WTC11 (cell line): Measurements from ENCODE around the gene AKAP6. TPM values are rescaled to one million over a fixed set of nuclear protein-coding genes. Genes with fewer than 3 reads are reported as not detected.

ENCODE experiments used
- ATAC-seq: fragments of 200-7000 bp; cut with Tn5 transposase; 2 replicates; pipeline ENCODE4 v1.10.0; 2021; ENCODE audit warnings: mild to moderate bottlenecking, moderate library complexity
- CTCF ChIA-PET: fragments of 300-600 bp; sonication (Branson Sonifier 250); formaldehyde crosslinking; loops from one replicate; lab custom pipeline; 2021; ENCODE audit warnings: antibody characterized with exemption; lab: Charles Lee
- POLR2A ChIA-PET: fragments of 350-600 bp; sonication (Branson Sonifier 250); formaldehyde crosslinking; loops from one replicate; lab custom pipeline; 2021; ENCODE audit warnings: antibody characterized with exemption; lab: Charles Lee
- DNase-seq: peaks from one replicate; pipeline ENCODE4 v3.0.0; 2021; ENCODE audit warnings: low spot score
- H3K27ac Mint-ChIP-seq: 2 replicates; pipeline ENCODE4 v1.8.0; 2021; ENCODE audit warnings: mixed read lengths
- H3K27me3 Mint-ChIP-seq: 2 replicates; pipeline ENCODE4 v1.8.0; 2021; ENCODE audit warnings: low read depth, mild to moderate bottlenecking, moderate library complexity, mixed read lengths
- H3K36me3 Mint-ChIP-seq: 2 replicates; pipeline ENCODE4 v1.8.0; 2021; ENCODE audit warnings: mixed read lengths
- H3K4me1 Mint-ChIP-seq: 2 replicates; pipeline ENCODE4 v1.8.0; 2022; ENCODE audit warnings: mixed read lengths
- H3K4me3 Mint-ChIP-seq: 2 replicates; pipeline ENCODE4 v1.8.0; 2021; ENCODE audit warnings: mild to moderate bottlenecking, moderate library complexity, mixed read lengths
- H3K9me3 Mint-ChIP-seq: 2 replicates; pipeline ENCODE4 v1.8.0; 2021; ENCODE audit warnings: mixed read lengths
- ATF6 ChIP-seq: sonication (generic); formaldehyde crosslinking; IDR thresholded peaks from 2 replicates; pipeline ENCODE4 v1.8.1; 2023; ENCODE audit warnings: mild to moderate bottlenecking, missing genetic modification reagents
- E2F5 ChIP-seq: sonication (generic); formaldehyde crosslinking; IDR thresholded peaks from 2 replicates; pipeline ENCODE4 v1.8.1; 2022; ENCODE audit warnings: mild to moderate bottlenecking, moderate library complexity, missing genetic modification reagents
- GABPB1 ChIP-seq: sonication (generic); formaldehyde crosslinking; IDR thresholded peaks from 2 replicates; pipeline ENCODE4 v1.8.1; 2023; ENCODE audit warnings: mild to moderate bottlenecking, missing genetic modification reagents
- GTF2I ChIP-seq: fragments of 250-450 bp; sonication (Bioruptor Pico); conservative IDR thresholded peaks from 2 replicates; pipeline ENCODE4 v1.4.0; 2021; ENCODE audit warnings: mild to moderate bottlenecking
- HMGA2 ChIP-seq: fragments of 250-450 bp; sonication (Bioruptor Pico); IDR thresholded peaks from 2 replicates; pipeline ENCODE4 v1.4.0; 2021; ENCODE audit warnings: mild to moderate bottlenecking, moderate library complexity
- MXD4 ChIP-seq: fragments of 250-450 bp; sonication (Bioruptor Pico); IDR thresholded peaks from 2 replicates; pipeline ENCODE4 v1.8.0; 2021; ENCODE audit warnings: mild to moderate bottlenecking, moderate library complexity, borderline replicate concordance
- NFYB ChIP-seq: sonication (generic); formaldehyde crosslinking; conservative IDR thresholded peaks from 2 replicates; pipeline ENCODE4 v1.8.0; 2022; ENCODE audit warnings: low read depth, missing genetic modification reagents
- RORB ChIP-seq: fragments of 250-450 bp; sonication (Bioruptor Pico); IDR thresholded peaks from 2 replicates; pipeline ENCODE4 v1.9.0; 2021; ENCODE audit warnings: mild to moderate bottlenecking
- SMAD4 ChIP-seq: sonication (generic); formaldehyde crosslinking; IDR thresholded peaks from 2 replicates; pipeline ENCODE4 v1.8.0; 2022; ENCODE audit warnings: mild to moderate bottlenecking, missing genetic modification reagents
- TEAD4 ChIP-seq: sonication (generic); formaldehyde crosslinking; IDR thresholded peaks from 2 replicates; pipeline ENCODE4 v1.8.0; 2022; ENCODE audit warnings: mild to moderate bottlenecking, missing genetic modification reagents
- USF2 ChIP-seq: sonication (generic); formaldehyde crosslinking; IDR thresholded peaks from 2 replicates; pipeline ENCODE4 v1.8.1; 2023; ENCODE audit warnings: mild to moderate bottlenecking, missing genetic modification reagents, moderate library complexity
- ZNF416 ChIP-seq: fragments of 250-450 bp; sonication (Bioruptor Pico); IDR thresholded peaks from 2 replicates; pipeline ENCODE4 v1.9.0; 2021; ENCODE audit warnings: mild to moderate bottlenecking, inconsistent platforms
- ZNF423 ChIP-seq: fragments of 250-450 bp; sonication (Bioruptor Pico); IDR thresholded peaks from 2 replicates; pipeline ENCODE4 v2.1.2; 2022; ENCODE audit warnings: mild to moderate bottlenecking, moderate library complexity
- ZNF425 ChIP-seq: fragments of 250-450 bp; sonication (Bioruptor Pico); conservative IDR thresholded peaks from 2 replicates; pipeline ENCODE4 v1.9.0; 2021; ENCODE audit warnings: mild to moderate bottlenecking
- total RNA-seq: library from RNA; stranded (reverse); gene quantifications from 3 replicates; pipeline ENCODE4 v1.2.3, GENCODE V29; 2021
- TF ChIP-seq, protein P1 (sequence below): sonication (generic); formaldehyde crosslinking; IDR thresholded peaks from 2 replicates; pipeline ENCODE4 v1.8.1; 2023; ENCODE audit warnings: mild to moderate bottlenecking, missing genetic modification reagents, moderate library complexity
- TF ChIP-seq, protein P2 (sequence below): sonication (generic); formaldehyde crosslinking; IDR thresholded peaks from 2 replicates; pipeline ENCODE4 v1.8.1; 2022; ENCODE audit warnings: mild to moderate bottlenecking, missing genetic modification reagents, moderate library complexity, borderline replicate concordance
- TF ChIP-seq, protein P3 (sequence below): fragments of 250-450 bp; sonication (Bioruptor Pico); IDR thresholded peaks from 2 replicates; pipeline ENCODE4 v2.1.2; 2022; ENCODE audit warnings: mild to moderate bottlenecking, moderate library complexity
- TF ChIP-seq, protein P4 (sequence below): sonication (generic); formaldehyde crosslinking; IDR thresholded peaks from 2 replicates; pipeline ENCODE4 v1.8.1; 2022; ENCODE audit warnings: low read depth, missing genetic modification reagents, borderline replicate concordance

AKAP6 gene
- total RNA-seq, 1 experiment from 2014 or later = 0.63 TPM

DNA sequence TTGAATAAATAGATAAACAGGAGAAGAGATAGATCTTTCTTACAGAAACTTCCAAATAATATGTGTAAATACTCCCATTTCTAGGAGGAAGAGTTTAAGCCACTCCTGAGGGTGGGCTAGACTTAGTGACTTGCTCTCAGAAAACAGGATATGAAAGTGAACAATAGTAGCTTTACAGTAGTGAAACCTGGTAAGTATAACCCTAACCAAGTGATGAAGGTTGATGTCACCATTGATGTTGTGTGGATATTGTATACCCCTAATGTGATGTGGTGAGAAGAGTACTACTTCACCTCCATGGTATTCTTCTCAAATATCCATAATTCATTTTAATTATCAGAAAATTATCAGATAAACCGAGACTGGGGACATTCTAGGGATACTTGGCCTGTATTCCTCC is 20.9 kb downstream of the AKAP6 start:
- no peak for DNase-seq
- CTCF ChIA-PET = no interaction called here
- 0 out of 2 replicates have a peak, but pooled peaks cover 6% of the 10 kb centered on the region for H3K4me1 Mint-ChIP-seq

DNA sequence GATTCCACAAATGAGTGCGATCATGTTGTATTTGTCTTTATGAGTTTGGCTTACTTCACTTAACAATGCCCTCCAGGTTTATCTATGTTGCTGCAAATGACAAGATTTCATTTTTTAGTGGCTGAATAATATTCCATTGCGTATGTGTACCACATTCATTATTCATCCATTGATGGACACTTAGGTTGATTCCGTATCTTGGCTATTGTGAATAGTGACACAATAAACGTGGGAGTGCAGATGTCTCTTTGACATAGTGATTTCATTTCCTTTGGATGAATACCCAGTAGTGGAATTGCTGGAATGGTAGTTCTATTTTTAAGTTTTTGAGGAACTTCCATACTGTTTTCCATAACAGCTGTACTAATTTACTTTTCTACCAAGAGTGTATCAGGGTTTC is 23.5 kb downstream of the AKAP6 start:
- peaks cover 12% of the 10 kb centered on the region for H3K9me3 Mint-ChIP-seq
- CTCF ChIA-PET = no interaction called here
- no peaks in the 10 kb centered on the region for H3K27me3 Mint-ChIP-seq
- ATAC-seq = no peak
- DNase-seq = no peak
- no peak overlapping the region for H3K4me3 Mint-ChIP-seq
- no peak overlapping the region for H3K27ac Mint-ChIP-seq
- no peaks in the 10 kb centered on the region for H3K36me3 Mint-ChIP-seq
- POLR2A ChIA-PET = no interaction called here
- H3K4me1 Mint-ChIP-seq = no peaks in the 10 kb centered on the region
- TF ChIP-seq NFYB (CRISPR knock-in tag) = no peak
- no peak for TF ChIP-seq ATF6
- TF ChIP-seq ZNF416 (CRISPR knock-in tag) = no peak
- no peak for TF ChIP-seq ZNF425
- TF ChIP-seq, protein P1, sequence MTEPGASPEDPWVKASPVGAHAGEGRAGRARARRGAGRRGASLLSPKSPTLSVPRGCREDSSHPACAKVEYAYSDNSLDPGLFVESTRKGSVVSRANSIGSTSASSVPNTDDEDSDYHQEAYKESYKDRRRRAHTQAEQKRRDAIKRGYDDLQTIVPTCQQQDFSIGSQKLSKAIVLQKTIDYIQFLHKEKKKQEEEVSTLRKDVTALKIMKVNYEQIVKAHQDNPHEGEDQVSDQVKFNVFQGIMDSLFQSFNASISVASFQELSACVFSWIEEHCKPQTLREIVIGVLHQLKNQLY (CRISPR knock-in tag) = no peak
- no peak for TF ChIP-seq HMGA2 (CRISPR knock-in tag)
- no peak for TF ChIP-seq GTF2I (CRISPR knock-in tag)

More for the DNA sequence above, 20.9 kb downstream of the AKAP6 start:
- no peak overlapping the region for H3K27ac Mint-ChIP-seq
- H3K9me3 Mint-ChIP-seq = peaks cover 12% of the 10 kb centered on the region
- POLR2A ChIA-PET = no interaction called here
- no peak for ATAC-seq
- no peaks in the 10 kb centered on the region for H3K27me3 Mint-ChIP-seq
- H3K36me3 Mint-ChIP-seq = no peaks in the 10 kb centered on the region
- TF ChIP-seq, protein P2, sequence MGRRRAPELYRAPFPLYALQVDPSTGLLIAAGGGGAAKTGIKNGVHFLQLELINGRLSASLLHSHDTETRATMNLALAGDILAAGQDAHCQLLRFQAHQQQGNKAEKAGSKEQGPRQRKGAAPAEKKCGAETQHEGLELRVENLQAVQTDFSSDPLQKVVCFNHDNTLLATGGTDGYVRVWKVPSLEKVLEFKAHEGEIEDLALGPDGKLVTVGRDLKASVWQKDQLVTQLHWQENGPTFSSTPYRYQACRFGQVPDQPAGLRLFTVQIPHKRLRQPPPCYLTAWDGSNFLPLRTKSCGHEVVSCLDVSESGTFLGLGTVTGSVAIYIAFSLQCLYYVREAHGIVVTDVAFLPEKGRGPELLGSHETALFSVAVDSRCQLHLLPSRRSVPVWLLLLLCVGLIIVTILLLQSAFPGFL (CRISPR knock-in tag) = no peak
- TF ChIP-seq TEAD4 (CRISPR knock-in tag) (no peak), SMAD4 (no peak), MXD4 (CRISPR knock-in tag) (no peak), RORB (CRISPR knock-in tag) (no peak), GABPB1 (CRISPR knock-in tag) (no peak), ZNF425 (no peak), ZNF423 (CRISPR knock-in tag) (no peak), E2F5 (CRISPR knock-in tag) (no peak), USF2 (CRISPR knock-in tag) (no peak)
- TF ChIP-seq, protein P3, sequence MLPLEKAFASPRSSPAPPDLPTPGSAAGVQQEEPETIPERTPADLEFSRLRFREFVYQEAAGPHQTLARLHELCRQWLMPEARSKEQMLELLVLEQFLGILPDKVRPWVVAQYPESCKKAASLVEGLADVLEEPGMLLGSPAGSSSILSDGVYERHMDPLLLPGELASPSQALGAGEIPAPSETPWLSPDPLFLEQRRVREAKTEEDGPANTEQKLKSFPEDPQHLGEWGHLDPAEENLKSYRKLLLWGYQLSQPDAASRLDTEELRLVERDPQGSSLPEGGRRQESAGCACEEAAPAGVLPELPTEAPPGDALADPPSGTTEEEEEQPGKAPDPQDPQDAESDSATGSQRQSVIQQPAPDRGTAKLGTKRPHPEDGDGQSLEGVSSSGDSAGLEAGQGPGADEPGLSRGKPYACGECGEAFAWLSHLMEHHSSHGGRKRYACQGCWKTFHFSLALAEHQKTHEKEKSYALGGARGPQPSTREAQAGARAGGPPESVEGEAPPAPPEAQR (CRISPR knock-in tag) = no peak
- TF ChIP-seq, protein P4, sequence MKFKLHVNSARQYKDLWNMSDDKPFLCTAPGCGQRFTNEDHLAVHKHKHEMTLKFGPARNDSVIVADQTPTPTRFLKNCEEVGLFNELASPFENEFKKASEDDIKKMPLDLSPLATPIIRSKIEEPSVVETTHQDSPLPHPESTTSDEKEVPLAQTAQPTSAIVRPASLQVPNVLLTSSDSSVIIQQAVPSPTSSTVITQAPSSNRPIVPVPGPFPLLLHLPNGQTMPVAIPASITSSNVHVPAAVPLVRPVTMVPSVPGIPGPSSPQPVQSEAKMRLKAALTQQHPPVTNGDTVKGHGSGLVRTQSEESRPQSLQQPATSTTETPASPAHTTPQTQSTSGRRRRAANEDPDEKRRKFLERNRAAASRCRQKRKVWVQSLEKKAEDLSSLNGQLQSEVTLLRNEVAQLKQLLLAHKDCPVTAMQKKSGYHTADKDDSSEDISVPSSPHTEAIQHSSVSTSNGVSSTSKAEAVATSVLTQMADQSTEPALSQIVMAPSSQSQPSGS = no peak
- TF ChIP-seq, all 79 proteins: peak for 0
- H3K4me3 Mint-ChIP-seq = no peak overlapping the region
